ENCODE data around the gene ZNF219.
"Not testable (repeated sequence)": the region's sequence is repeated elsewhere in the genome, so short reads cannot be mapped to it uniquely, and the experiment has no call there.

Gene ZNF219

DNA sequence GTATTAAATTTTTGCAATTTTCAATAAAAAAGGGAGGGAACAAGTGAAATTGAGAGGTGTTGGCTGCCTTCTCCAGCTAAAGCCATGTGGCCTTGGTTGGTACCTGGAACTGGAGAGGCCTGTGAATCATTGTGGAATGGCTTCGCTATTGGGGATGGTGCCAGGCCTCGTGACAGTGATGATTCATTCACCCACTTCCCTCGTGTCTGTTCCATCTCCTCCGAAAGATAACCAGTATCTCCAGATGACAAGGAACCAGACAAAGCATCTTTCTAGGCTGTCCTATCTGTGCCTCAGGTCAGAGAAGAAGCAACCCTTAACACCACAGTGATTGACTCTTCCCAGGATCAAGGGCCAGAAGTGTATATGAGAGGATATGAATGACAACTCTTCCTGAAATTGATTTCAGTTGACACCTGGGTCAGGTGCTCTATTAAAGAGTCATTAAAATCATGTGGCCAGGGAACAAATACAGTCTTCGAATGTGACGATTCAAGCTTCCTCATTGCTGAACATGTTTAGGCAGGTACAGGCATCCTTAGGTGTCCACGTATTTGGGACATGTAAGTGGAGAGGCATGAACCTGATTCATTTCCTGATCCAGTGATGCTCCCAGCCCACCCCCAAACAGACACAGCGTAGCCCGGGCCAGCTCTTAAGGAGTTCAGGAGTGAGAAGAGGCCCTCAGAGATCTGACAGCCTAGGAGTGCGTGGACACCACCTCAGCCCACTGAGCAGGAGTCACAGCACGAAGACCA is 56.6 kb downstream of the ZNF219 start, which contains the start of gene RNASE7:
Gene RNASE7 (plus strand): TSS at position 687 of the 758 bp plus-strand sequence. CDS start 631 bp downstream, outside the sequence.
- no peak for DNase-seq

GRCh38 chr14:21040941-21041340 is 57.5 kb downstream of the ZNF219 start:
- DNase-seq = not testable (repeated sequence)

GRCh38 chr14:21040370-21040925 is 58.0 kb downstream of the ZNF219 start:
- DNase-seq = no peak

Data from activated CD4-positive, alpha-beta T cell treated with anti-CD3 and anti-CD28 coated beads, Interleukin-2, amount 50 U/mL, for 1 hour (primary cell).